ENCODE data around the gene FZD8.

DNA sequence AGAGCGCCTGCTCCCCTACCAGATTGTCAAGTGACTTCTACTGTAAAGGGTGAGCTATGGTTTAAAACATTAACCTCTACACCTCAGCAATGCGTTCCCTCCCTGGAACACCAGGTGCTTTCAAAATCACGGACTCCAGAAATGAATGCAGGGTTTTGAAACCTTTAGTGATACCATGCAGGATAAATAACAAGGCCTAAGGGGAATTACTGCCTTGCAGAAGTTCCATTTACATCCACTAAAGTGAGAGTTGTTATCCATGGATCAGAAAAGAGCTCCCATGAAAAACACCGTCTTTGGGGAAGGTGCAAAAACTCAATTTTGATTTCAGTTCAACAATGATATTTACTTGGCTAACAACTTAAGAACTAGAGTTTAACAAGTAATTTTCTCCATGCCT, 4.0 kb downstream of the FZD8 start:
- TF ChIP-seq YY1 (IDR thresholded peaks at IDR 0.05; ENCODE audit: low read depth) (no peak), FOXM1 (IDR thresholded peaks at IDR 0.05; ENCODE audit: borderline replicate concordance, low read depth) (no peak), EP300 (IDR thresholded peaks at IDR 0.05; ENCODE audit: borderline replicate concordance) (no peak), CEBPB (IDR thresholded peaks at IDR 0.05) (no peak)
- TF ChIP-seq, protein P1, sequence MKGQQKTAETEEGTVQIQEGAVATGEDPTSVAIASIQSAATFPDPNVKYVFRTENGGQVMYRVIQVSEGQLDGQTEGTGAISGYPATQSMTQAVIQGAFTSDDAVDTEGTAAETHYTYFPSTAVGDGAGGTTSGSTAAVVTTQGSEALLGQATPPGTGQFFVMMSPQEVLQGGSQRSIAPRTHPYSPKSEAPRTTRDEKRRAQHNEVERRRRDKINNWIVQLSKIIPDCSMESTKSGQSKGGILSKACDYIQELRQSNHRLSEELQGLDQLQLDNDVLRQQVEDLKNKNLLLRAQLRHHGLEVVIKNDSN (IDR thresholded peaks at IDR 0.05): no peak
- TF ChIP-seq, protein P2, sequence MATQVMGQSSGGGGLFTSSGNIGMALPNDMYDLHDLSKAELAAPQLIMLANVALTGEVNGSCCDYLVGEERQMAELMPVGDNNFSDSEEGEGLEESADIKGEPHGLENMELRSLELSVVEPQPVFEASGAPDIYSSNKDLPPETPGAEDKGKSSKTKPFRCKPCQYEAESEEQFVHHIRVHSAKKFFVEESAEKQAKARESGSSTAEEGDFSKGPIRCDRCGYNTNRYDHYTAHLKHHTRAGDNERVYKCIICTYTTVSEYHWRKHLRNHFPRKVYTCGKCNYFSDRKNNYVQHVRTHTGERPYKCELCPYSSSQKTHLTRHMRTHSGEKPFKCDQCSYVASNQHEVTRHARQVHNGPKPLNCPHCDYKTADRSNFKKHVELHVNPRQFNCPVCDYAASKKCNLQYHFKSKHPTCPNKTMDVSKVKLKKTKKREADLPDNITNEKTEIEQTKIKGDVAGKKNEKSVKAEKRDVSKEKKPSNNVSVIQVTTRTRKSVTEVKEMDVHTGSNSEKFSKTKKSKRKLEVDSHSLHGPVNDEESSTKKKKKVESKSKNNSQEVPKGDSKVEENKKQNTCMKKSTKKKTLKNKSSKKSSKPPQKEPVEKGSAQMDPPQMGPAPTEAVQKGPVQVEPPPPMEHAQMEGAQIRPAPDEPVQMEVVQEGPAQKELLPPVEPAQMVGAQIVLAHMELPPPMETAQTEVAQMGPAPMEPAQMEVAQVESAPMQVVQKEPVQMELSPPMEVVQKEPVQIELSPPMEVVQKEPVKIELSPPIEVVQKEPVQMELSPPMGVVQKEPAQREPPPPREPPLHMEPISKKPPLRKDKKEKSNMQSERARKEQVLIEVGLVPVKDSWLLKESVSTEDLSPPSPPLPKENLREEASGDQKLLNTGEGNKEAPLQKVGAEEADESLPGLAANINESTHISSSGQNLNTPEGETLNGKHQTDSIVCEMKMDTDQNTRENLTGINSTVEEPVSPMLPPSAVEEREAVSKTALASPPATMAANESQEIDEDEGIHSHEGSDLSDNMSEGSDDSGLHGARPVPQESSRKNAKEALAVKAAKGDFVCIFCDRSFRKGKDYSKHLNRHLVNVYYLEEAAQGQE (IDR thresholded peaks at IDR 0.05; ENCODE audit: low read depth): no peak

Measured in Ishikawa (cell line).